Upper lobe of right lung (tissue), 1 donor: ENCODE data around the gene NPC2. TPM values are rescaled to one million over a fixed set of nuclear protein-coding genes. Genes with fewer than 3 reads are reported as not detected.
A peak's percentile ranks its signal among the peaks of the same experiment; 100 is the strongest.
"Not testable (repeated sequence)": the region's sequence is repeated elsewhere in the genome, so short reads cannot be mapped to it uniquely, and the experiment has no call there.

Experiments used
- ATAC-seq: fragments of 200-7000 bp; cut with Tn5 transposase; one replicate; pipeline ENCODE4 v1.9.1; 2020; ENCODE audit warnings: mild to moderate bottlenecking, moderate library complexity
- DNase-seq: peaks from one replicate; pipeline ENCODE4 v3.0.0-alpha.2; 2020
- H3K27ac ChIP-seq: fragments of 200-600 bp; one replicate; pipeline ENCODE4 v1.8.0; 2022
- H3K27me3 ChIP-seq: fragments of 200-600 bp; one replicate; pipeline ENCODE4 v1.8.0; 2022; ENCODE audit warnings: mild to moderate bottlenecking
- H3K36me3 ChIP-seq: fragments of 200-600 bp; one replicate; pipeline ENCODE4 v1.8.0; 2022
- H3K4me1 ChIP-seq: fragments of 200-600 bp; one replicate; pipeline ENCODE4 v1.8.0; 2022
- H3K4me3 ChIP-seq: fragments of 200-600 bp; one replicate; pipeline ENCODE4 v1.8.0; 2022; ENCODE audit warnings: mild to moderate bottlenecking
- H3K9me3 ChIP-seq: fragments of 200-600 bp; one replicate; pipeline ENCODE4 v1.8.0; 2022
- CTCF ChIP-seq: fragments of 200-600 bp; IDR thresholded peaks from one replicate; pipeline ENCODE4 v1.8.0; 2022; ENCODE audit warnings: antibody characterized with exemption
- intact Hi-C: fragments of 100-400 bp; cut with DNase I; formaldehyde crosslinking; loops from one replicate; pipeline ENCODE4 v1.11.0; 2022
- long read RNA-seq: library from polyadenylated mRNA; unstranded; transcript quantifications from one replicate; pipeline ENCODE4 v2.0.0, GENCODE V29; 2021
- total RNA-seq: library from RNA; stranded (reverse); fragmentation: NEBNext Ultra II Directional; extraction: Animal tissue kit (Norgen Biotek cat#: 25700); gene quantifications from one replicate; pipeline ENCODE4 v1.2.1, GENCODE V29; 2021
- donor health status: DM: no; HTN: yes; CAD: no; lungs with severe emphysema.

NPC2 gene
- 849 TPM for total RNA-seq
- long read RNA-seq, transcript NPC2-207 (5 exons, 1,035 nt), result major isoform, 405 of 419 reads
- long read RNA-seq, partial matches to known transcripts, result 4 of 419 reads
- long read RNA-seq, other reads (novel, unspliced or antisense), result 10 of 419 reads

GRCh38 chr14:74492776-74493342, at the start of gene NPC2:
TSS of gene NPC2 (minus strand) at chr14:74493305. CDS start at chr14:74493274, 31 bp downstream.
- intact Hi-C loops, result no loop called here
- no peak for DNase-seq
- Histone ChIP-seq H3K4me1 (peaks cover 24% of the 10 kb centered on the region), H3K27ac (peak within 1 kb of the TSS; percentile 91), H3K27me3 (no peaks in the 10 kb centered on the region), H3K9me3 (no peaks in the 10 kb centered on the region), H3K36me3 (peaks cover 6% of the 10 kb centered on the region), H3K4me3 (peak within 1 kb of the TSS; percentile 78)
- no peak for TF ChIP-seq CTCF
- ATAC-seq, result no peak

GRCh38 chr14:74542056-74542685, 49.1 kb upstream of the NPC2 start:
- Histone ChIP-seq H3K27ac (no peak overlapping the region), H3K36me3 (no peaks in the 10 kb centered on the region), H3K4me3 (no peak overlapping the region), H3K9me3 (no peaks in the 10 kb centered on the region), H3K4me1 (peaks cover 3% of the 10 kb centered on the region), H3K27me3 (no peaks in the 10 kb centered on the region)
- DNase-seq (no peak), ATAC-seq (no peak)
- intact Hi-C loops, result no loop called here
- TF ChIP-seq CTCF, result no peak

- H3K4me1 ChIP-seq, result peaks cover 3% of the 10 kb centered on the region
- H3K36me3 ChIP-seq, result no peaks in the 10 kb centered on the region
- H3K4me3 ChIP-seq, result no peak overlapping the region
- ATAC-seq (no peak), DNase-seq (no peak)
- H3K27me3 ChIP-seq, result no peaks in the 10 kb centered on the region
- intact Hi-C loops, result no loop called here
- no peak for TF ChIP-seq CTCF
- no peaks in the 10 kb centered on the region for H3K9me3 ChIP-seq
- H3K27ac ChIP-seq, result no peak overlapping the region
These were observed 48.1 kb upstream of the NPC2 start for GRCh38 chr14:74541225-74541624.

- Histone ChIP-seq H3K27ac (no peak overlapping the region), H3K9me3 (no peaks in the 10 kb centered on the region), H3K36me3 (no peaks in the 10 kb centered on the region), H3K4me1 (peaks cover 3% of the 10 kb centered on the region), H3K4me3 (no peak overlapping the region), H3K27me3 (no peaks in the 10 kb centered on the region)
- no peak for DNase-seq
- intact Hi-C loops, result no loop called here
- TF ChIP-seq CTCF, result no peak
- ATAC-seq, result no peak
These were observed 46.4 kb upstream of the NPC2 start for GRCh38 chr14:74539503-74539902.

- Histone ChIP-seq H3K4me1 (peaks cover 3% of the 10 kb centered on the region), H3K36me3 (no peaks in the 10 kb centered on the region), H3K27me3 (no peaks in the 10 kb centered on the region), H3K9me3 (no peaks in the 10 kb centered on the region), H3K27ac (no peak overlapping the region), H3K4me3 (no peak overlapping the region)
- intact Hi-C loops, result no loop called here
- no peak for TF ChIP-seq CTCF
- ATAC-seq (peak; percentile 47), DNase-seq (no peak)
These were observed 45.6 kb upstream of the NPC2 start for GRCh38 chr14:74538411-74539391.

GRCh38 chr14:74536336-74536735, 43.2 kb upstream of the NPC2 start:
- H3K27ac ChIP-seq, H3K9me3 ChIP-seq, DNase-seq, H3K36me3 ChIP-seq, H3K27me3 ChIP-seq, intact Hi-C loops, H3K4me3 ChIP-seq, H3K4me1 ChIP-seq: not testable (repeated sequence)
- ATAC-seq, result peak; percentile 11
